Chondrocyte (in vitro differentiated cells): ENCODE measurements around the gene MAD1L1. TPM values are rescaled to one million over a fixed set of nuclear protein-coding genes. Genes with fewer than 3 reads are reported as not detected.

Source experiments
- DNase-seq: peaks from one replicate; pipeline ENCODE4 v3.0.0; 2021; ENCODE audit warnings: mixed read lengths, low spot score
- H3K27ac Mint-ChIP-seq: one replicate; pipeline ENCODE4 v1.8.0; 2021; ENCODE audit warnings: mild to moderate bottlenecking, moderate library complexity, mixed read lengths; ENCODE audit not compliant: unreplicated experiment
- H3K27me3 Mint-ChIP-seq: 2 replicates; pipeline ENCODE4 v1.8.0; 2021; ENCODE audit warnings: low read depth, mixed read lengths
- H3K36me3 Mint-ChIP-seq: 2 replicates; pipeline ENCODE4 v1.8.0; 2021; ENCODE audit warnings: low read depth, mixed read lengths
- H3K4me1 Mint-ChIP-seq: 2 replicates; pipeline ENCODE4 v1.8.0; 2021; ENCODE audit warnings: low read depth, mild to moderate bottlenecking, mixed read lengths
- H3K4me3 Mint-ChIP-seq: one replicate; pipeline ENCODE4 v1.8.0; 2021; ENCODE audit warnings: mild to moderate bottlenecking, moderate library complexity, mixed read lengths; ENCODE audit not compliant: unreplicated experiment
- H3K9me3 Mint-ChIP-seq: 2 replicates; pipeline ENCODE4 v1.8.0; 2021; ENCODE audit warnings: low read depth, mixed read lengths
- CTCF ChIP-seq: fragments of 200-600 bp; sonication (generic); IDR thresholded peaks from 2 replicates; pipeline ENCODE4 v1.5.0; 2021; ENCODE audit warnings: antibody characterized with exemption, mild to moderate bottlenecking, moderate library complexity
- total RNA-seq: library from RNA; stranded (reverse); gene quantifications from 3 replicates; pipeline ENCODE4 v1.2.1, GENCODE V29; 2021

Gene MAD1L1
- total RNA-seq, 1 donor from 2014 or later, result 22.7 TPM

- no peak for TF ChIP-seq CTCF
- Mint-ChIP-seq H3K36me3 (no peaks in the 10 kb centered on the region), H3K27ac (no peak overlapping the region), H3K9me3 (no peaks in the 10 kb centered on the region), H3K4me1 (no peaks in the 10 kb centered on the region), H3K27me3 (no peaks in the 10 kb centered on the region), H3K4me3 (no peak overlapping the region)
- no peak for DNase-seq
Observed at GRCh38 chr7:2050511-2050866, 182.3 kb downstream of the MAD1L1 start.

DNA sequence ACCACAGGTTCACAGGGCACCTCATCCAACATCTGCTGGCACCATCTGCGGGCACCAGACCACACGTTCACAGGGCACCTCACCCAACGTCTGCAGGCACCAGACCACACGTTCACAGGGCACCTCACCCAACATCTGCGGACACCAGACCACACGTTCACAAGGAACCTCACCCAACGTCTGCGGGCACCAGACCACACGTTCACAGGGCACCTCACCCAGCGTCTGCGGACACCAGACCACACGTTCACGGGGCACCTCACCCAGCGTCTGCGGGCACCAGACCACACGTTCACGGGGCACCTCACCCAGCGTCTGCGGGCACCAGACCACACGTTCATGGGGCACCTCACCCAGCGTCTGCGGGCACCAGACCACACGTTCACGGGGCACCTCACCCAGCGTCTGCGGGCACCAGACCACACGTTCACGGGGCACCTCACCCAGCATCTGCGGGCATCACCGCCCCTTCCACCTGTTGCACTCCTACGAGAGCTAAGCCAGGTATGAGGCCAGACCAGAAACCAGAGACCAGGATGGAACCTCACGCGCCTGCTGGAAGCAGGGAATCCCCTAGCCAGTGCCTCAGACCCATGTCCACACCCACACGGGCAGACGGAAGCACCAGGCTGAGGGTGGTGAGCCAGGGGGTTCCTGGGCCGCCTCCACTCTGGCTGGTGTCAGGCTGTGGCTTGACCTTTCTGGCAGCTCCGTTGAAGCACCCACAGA is 182.8 kb downstream of the MAD1L1 start:
- Mint-ChIP-seq H3K9me3 (no peaks in the 10 kb centered on the region), H3K4me3 (no peak overlapping the region), H3K27me3 (no peaks in the 10 kb centered on the region), H3K27ac (no peak overlapping the region), H3K4me1 (no peaks in the 10 kb centered on the region), H3K36me3 (no peaks in the 10 kb centered on the region)
- TF ChIP-seq CTCF, result no peak
- peak; percentile 76 for DNase-seq

GRCh38 chr7:2049111-2049781 is 183.5 kb downstream of the MAD1L1 start:
- no peak for TF ChIP-seq CTCF
- no peaks in the 10 kb centered on the region for H3K36me3 Mint-ChIP-seq
- peak; percentile 82 for DNase-seq
- H3K4me1 Mint-ChIP-seq, result no peaks in the 10 kb centered on the region
- no peak overlapping the region for H3K27ac Mint-ChIP-seq
- H3K4me3 Mint-ChIP-seq, result no peak overlapping the region
- H3K27me3 Mint-ChIP-seq, result no peaks in the 10 kb centered on the region
- H3K9me3 Mint-ChIP-seq, result no peaks in the 10 kb centered on the region

DNA sequence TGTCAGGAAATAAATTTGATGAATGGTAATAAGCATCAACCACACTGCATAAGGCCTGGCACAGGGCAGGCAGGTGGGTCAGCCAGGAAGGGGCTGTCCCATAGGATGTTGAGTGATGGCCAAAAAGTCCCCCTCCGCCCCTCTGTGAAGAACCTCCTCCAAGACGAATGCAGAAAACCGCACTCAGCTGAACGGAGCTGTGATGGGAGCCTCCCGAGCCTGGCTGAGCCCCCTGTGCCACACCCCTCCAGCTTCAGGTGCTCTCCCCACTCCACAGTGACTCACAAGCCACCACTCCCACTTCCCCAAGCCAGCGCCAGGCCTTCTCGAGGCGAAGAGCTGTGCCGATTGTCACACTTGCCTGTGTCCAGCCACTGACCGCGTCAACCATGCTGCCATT is 184.2 kb downstream of the MAD1L1 start:
- Mint-ChIP-seq H3K27ac (no peak overlapping the region), H3K4me3 (no peak overlapping the region), H3K36me3 (no peaks in the 10 kb centered on the region), H3K9me3 (no peaks in the 10 kb centered on the region), H3K4me1 (no peaks in the 10 kb centered on the region), H3K27me3 (no peaks in the 10 kb centered on the region)
- TF ChIP-seq CTCF, result no peak
- DNase-seq, result peak; percentile 67

- peak; percentile 60 for DNase-seq
- TF ChIP-seq CTCF, result no peak
- Mint-ChIP-seq H3K9me3 (peaks cover 3% of the 10 kb centered on the region), H3K4me3 (no peak overlapping the region), H3K4me1 (no peaks in the 10 kb centered on the region), H3K36me3 (peaks cover 2% of the 10 kb centered on the region), H3K27me3 (no peaks in the 10 kb centered on the region), H3K27ac (no peak overlapping the region)
Observed at GRCh38 chr7:2048006-2048405, 184.7 kb downstream of the MAD1L1 start.
